PC-9 (cell line): ENCODE results near the gene BMPR1B. TPM values are rescaled to one million over a fixed set of nuclear protein-coding genes. Genes with fewer than 3 reads are reported as not detected.

ENCODE experiments used
- BruUV-seq: library from RNA; stranded (reverse); fragments of 400-500 nt; replicated peaks from 2 replicates; lab custom pipeline; 2021; lab: Mats Ljungman, UMichigan
- CTCF ChIA-PET: fragments of 300-600 bp; sonication (Branson Sonifier 250); formaldehyde crosslinking; loops from one replicate; lab custom pipeline; 2022; ENCODE audit warnings: antibody characterized with exemption; lab: Charles Lee
- POLR2A ChIA-PET: fragments of 300-600 bp; sonication (Branson Sonifier 250); formaldehyde crosslinking; loops from one replicate; lab custom pipeline; 2022; ENCODE audit warnings: antibody characterized with exemption; ENCODE audit not compliant: unreplicated experiment; lab: Charles Lee
- DNase-seq, 2 experiments: peaks; one replicate each; pipeline versions ENCODE4 v3.0.0 to v3.0.0-alpha.2; 2015 to 2022; ENCODE audit warnings: mixed read lengths in 1 of 2
- H2AFZ ChIP-seq: fragments of 200-600 bp; sonication (generic); 2 replicates; pipeline ENCODE4 v1.8.1; 2017; ENCODE audit warnings: antibody characterized with exemption
- H3F3A ChIP-seq: fragments of 200-600 bp; sonication (generic); 2 replicates; pipeline ENCODE4 v1.8.1; 2017; ENCODE audit warnings: antibody characterized with exemption, mild to moderate bottlenecking, low read depth; ENCODE audit not compliant: insufficient read depth
- H3K27ac ChIP-seq: fragments of 200-600 bp; sonication (generic); 2 replicates; pipeline ENCODE4 v1.6.1; 2016; ENCODE audit warnings: mixed run types
- H3K27me3 ChIP-seq: fragments of 200-600 bp; sonication (generic); 2 replicates; pipeline ENCODE4 v1.6.1; 2016; ENCODE audit warnings: low read depth, mixed run types; ENCODE audit not compliant: insufficient read depth
- H3K36me3 ChIP-seq: fragments of 200-600 bp; sonication (generic); 2 replicates; pipeline ENCODE4 v1.6.1; 2016; ENCODE audit warnings: low read depth, mixed run types
- H3K4me1 ChIP-seq: fragments of 200-600 bp; sonication (generic); replicated peaks from 2 replicates; pipeline ENCODE4 v1.6.1; 2016; ENCODE audit warnings: mixed run types; ENCODE audit not compliant: insufficient read depth
- H3K4me2 ChIP-seq: fragments of 200-600 bp; sonication (generic); 2 replicates; pipeline ENCODE4 v1.6.1; 2017; ENCODE audit warnings: mixed run types
- H3K4me3 ChIP-seq: fragments of 200-600 bp; sonication (generic); 2 replicates; pipeline ENCODE4 v1.6.1; 2016; ENCODE audit warnings: mixed run types
- H3K79me2 ChIP-seq: fragments of 200-600 bp; sonication (generic); 2 replicates; pipeline ENCODE4 v1.6.1; 2017; ENCODE audit warnings: low read depth, mixed run types
- H3K9me2 ChIP-seq: fragments of 200-600 bp; sonication (generic); 2 replicates; pipeline ENCODE4 v1.8.1; 2017; ENCODE audit warnings: mild to moderate bottlenecking; ENCODE audit not compliant: insufficient read depth
- H3K9me3 ChIP-seq: fragments of 200-600 bp; sonication (generic); 2 replicates; pipeline ENCODE4 v1.8.1; 2016; ENCODE audit warnings: low read depth; ENCODE audit not compliant: insufficient read depth
- H4K20me1 ChIP-seq: fragments of 200-600 bp; sonication (generic); 2 replicates; pipeline ENCODE4 v1.8.1; 2017; ENCODE audit not compliant: insufficient read depth
- CTCF ChIP-seq: fragments of 200-600 bp; sonication (generic); conservative IDR thresholded peaks from 2 replicates; pipeline ENCODE4 v1.6.1; 2017; ENCODE audit warnings: mixed run types, antibody characterized with exemption, mild to moderate bottlenecking, moderate library complexity
- EZH2 ChIP-seq: fragments of 200-600 bp; sonication (generic); IDR thresholded peaks from 2 replicates; pipeline ENCODE4 v1.8.0; 2017; ENCODE audit warnings: antibody characterized with exemption, low read depth
- intact Hi-C: fragments of 100-400 bp; cut with micrococcal nuclease; formaldehyde crosslinking; loops from one replicate; pipeline ENCODE4 v1.10.0; 2022; ENCODE audit not compliant: unreplicated experiment
- total RNA-seq: library from RNA; stranded (reverse); gene quantifications from 2 replicates; pipeline ENCODE4 v1.2.3, GENCODE V29; 2021

The BMPR1B gene
- total RNA-seq, 1 experiment from 2014 or later, result 1.1 TPM

GRCh38 chr4:94746746-94747145 is 11.0 kb upstream of the BMPR1B start:
- Histone ChIP-seq H3K4me2 (no peak overlapping the region), H3K9me2 (no peaks in the 10 kb centered on the region), H4K20me1 (no peaks in the 10 kb centered on the region), H3K36me3 (no peaks in the 10 kb centered on the region), H3K4me1 (no peaks in the 10 kb centered on the region), H2AFZ (no peak overlapping the region), H3K9me3 (no peaks in the 10 kb centered on the region), H3K79me2 (no peaks in the 10 kb centered on the region), H3K27ac (no peak overlapping the region), H3F3A (no peaks in the 10 kb centered on the region), H3K27me3 (no peaks in the 10 kb centered on the region), H3K4me3 (no peak overlapping the region)
- ChIA-PET CTCF (no interaction called here), POLR2A (no interaction called here)
- no peak for TF ChIP-seq CTCF
- no peak for TF ChIP-seq EZH2
- no TSS peak for BruUV-seq
- intact Hi-C loops, result no loop called here
- no peak for DNase-seq

- H3K9me2 ChIP-seq, result no peaks in the 10 kb centered on the region
- H3K36me3 ChIP-seq, result no peaks in the 10 kb centered on the region
- H3K4me2 ChIP-seq, result peak overlapping the region; percentile 49
- ChIA-PET CTCF (interaction anchor here (0.5 kb wide), 1 partner anchor 71 kb away, joined by 8 read pairs; no protein-coding TSS in a partner anchor), POLR2A (no interaction called here)
- peak overlapping the region; percentile 45; the same call in 1 of the 2 replicates for H3K4me3 ChIP-seq
- no peak for DNase-seq
- no TSS peak for BruUV-seq
- no peaks in the 10 kb centered on the region for H3K9me3 ChIP-seq
- H3F3A ChIP-seq, result no peaks in the 10 kb centered on the region
- no peak for TF ChIP-seq EZH2
- TF ChIP-seq CTCF, result no peak
- H3K27ac ChIP-seq, result no peak overlapping the region
- peaks cover 11% of the 10 kb centered on the region for H3K27me3 ChIP-seq
- H4K20me1 ChIP-seq, result no peaks in the 10 kb centered on the region
- no peaks in the 10 kb centered on the region for H3K79me2 ChIP-seq
- peak overlapping the region; percentile 55 for H2AFZ ChIP-seq
- H3K4me1 ChIP-seq, result 0 out of 2 replicates have a peak, but pooled peaks cover 4% of the 10 kb centered on the region
- intact Hi-C loops, result loop anchor here (5.0 to 10.0 kb wide), 3 partner anchors 67 to 339 kb away; no protein-coding TSS in a partner anchor
These were observed 465 bp downstream of the BMPR1B start for GRCh38 chr4:94758141-94758699.

- Histone ChIP-seq H3K36me3 (no peaks in the 10 kb centered on the region), H3K79me2 (no peaks in the 10 kb centered on the region), H3F3A (no peaks in the 10 kb centered on the region), H2AFZ (peak overlapping the region; percentile 55), H3K4me2 (peak overlapping the region; percentile 49), H3K27ac (no peak overlapping the region), H3K9me2 (no peaks in the 10 kb centered on the region), H3K9me3 (no peaks in the 10 kb centered on the region), H3K4me1 (0 out of 2 replicates have a peak, but pooled peaks cover 4% of the 10 kb centered on the region), H3K4me3 (peak overlapping the region; percentile 45; the same call in 1 of the 2 replicates), H3K27me3 (peaks cover 11% of the 10 kb centered on the region), H4K20me1 (no peaks in the 10 kb centered on the region)
- no TSS peak for BruUV-seq
- intact Hi-C loops, result loop anchor here (5.0 to 10.0 kb wide), 3 partner anchors 66 to 338 kb away; no protein-coding TSS in a partner anchor
- DNase-seq, result peak in 1 of 2 experiments; percentile 1
- CTCF ChIA-PET, result no interaction called here
- no peak for TF ChIP-seq CTCF
- POLR2A ChIA-PET, result no interaction called here
These were observed 1.1 kb downstream of the BMPR1B start for GRCh38 chr4:94758700-94759399.
